ENCODE data around the gene ZNF468.
"Not testable (repeated sequence)": the region's sequence is repeated elsewhere in the genome, so short reads cannot be mapped to it uniquely, and the experiment has no call there.

Gene ZNF468

GRCh38 chr19:52829866-52830265 lies 27.6 kb downstream of the ZNF468 start:
- not testable (repeated sequence) for DNase-seq (ENCODE audit: extremely low read depth in 1 of 2, low read depth in 1 of 2)

- DNase-seq (ENCODE audit: extremely low read depth in 1 of 2, low read depth in 1 of 2) = no peak
These were observed 31.7 kb downstream of the ZNF468 start for GRCh38 chr19:52825765-52826164.

- DNase-seq (ENCODE audit: extremely low read depth in 1 of 2, low read depth in 1 of 2) = no peak
These were observed 33.7 kb downstream of the ZNF468 start for GRCh38 chr19:52823676-52824075.

GRCh38 chr19:52821204-52821960 lies 36.0 kb downstream of the ZNF468 start, which contains the start of gene ZNF28:
ZNF28 (minus strand) TSS chr19:52821633; CDS start chr19:52817958, 3,675 bp downstream.
- DNase-seq (ENCODE audit: extremely low read depth in 1 of 2, low read depth in 1 of 2) = peak; percentile 5 to 42

GRCh38 chr19:52820472-52821203 lies 36.8 kb downstream of the ZNF468 start:
- peak in 1 of 2 donors; percentile 7 for DNase-seq (ENCODE audit: extremely low read depth in 1 of 2, low read depth in 1 of 2)

GRCh38 chr19:52809801-52810200 lies 47.6 kb downstream of the ZNF468 start:
- DNase-seq (ENCODE audit: extremely low read depth in 1 of 2, low read depth in 1 of 2) = no peak

GRCh38 chr19:52799950-52800640 lies 57.3 kb downstream of the ZNF468 start:
- not testable (repeated sequence) for DNase-seq (ENCODE audit: extremely low read depth in 1 of 2, low read depth in 1 of 2)

- no peak for DNase-seq (ENCODE audit: extremely low read depth in 1 of 2, low read depth in 1 of 2)
These were observed 68.0 kb downstream of the ZNF468 start for GRCh38 chr19:52789440-52789839.

Measured in activated CD8-positive, alpha-beta memory T cell treated with anti-CD3 and anti-CD28 coated beads for 1 hour (primary cell).